ENCODE measurements around the gene MYL1.

Gene MYL1

GRCh38 chr2:210264282-210264681 is 50.7 kb downstream of the MYL1 start:
- no peak for DNase-seq

- no peak for DNase-seq
Observed at GRCh38 chr2:210263841-210264240, 51.1 kb downstream of the MYL1 start.

GRCh38 chr2:210262036-210262435 is 52.9 kb downstream of the MYL1 start:
- DNase-seq: no peak

- no peak for DNase-seq
Observed at GRCh38 chr2:210259687-210260086, 55.3 kb downstream of the MYL1 start.

GRCh38 chr2:210252699-210253606 is 62.0 kb downstream of the MYL1 start:
- DNase-seq: no peak

- no peak for DNase-seq
Observed at GRCh38 chr2:210250622-210251021, 64.4 kb downstream of the MYL1 start.

Measured in hematopoietic multipotent progenitor cell treated with erythropoietin and hydrocortisone succinate and interleukin-3 and kit ligand, for 4 days (in vitro differentiated cells).